ENCODE measurements around the gene CENPO.

GRCh38 chr2:24859968-24860600 lies 66.9 kb downstream of the CENPO start:
- TF ChIP-seq CTCF (conservative IDR thresholded peaks at IDR 0.05) (no peak), EZH2 (IDR thresholded peaks at IDR 0.05; ENCODE audit: low read depth) (no peak)
